GM21526 (cell line): ENCODE data around the gene MYO7B.

Source experiments
- ATAC-seq: cut with Tn5 transposase; IDR thresholded peaks from one replicate; pipeline ENCODE4 v1.9.1; 2021; ENCODE audit warnings: moderate library complexity; ENCODE audit not compliant: unreplicated experiment, low FRiP score

MYO7B gene

GRCh38 chr2:127584047-127584446, 48.6 kb downstream of the MYO7B start:
- ATAC-seq, result no peak

- ATAC-seq, result no peak
These were observed 49.1 kb downstream of the MYO7B start for GRCh38 chr2:127584516-127585033.

- ATAC-seq, result no peak
These were observed 49.9 kb downstream of the MYO7B start for GRCh38 chr2:127585270-127585807.

- ATAC-seq, result no peak
These were observed 50.7 kb downstream of the MYO7B start for GRCh38 chr2:127586136-127586535.

- ATAC-seq, result no peak
These were observed 51.3 kb downstream of the MYO7B start for GRCh38 chr2:127586746-127587295.

- no peak for ATAC-seq
These were observed 52.8 kb downstream of the MYO7B start for GRCh38 chr2:127588241-127588640.

- no peak for ATAC-seq
These were observed 53.9 kb downstream of the MYO7B start for GRCh38 chr2:127589358-127589757.

- ATAC-seq, result no peak
These were observed 54.4 kb downstream of the MYO7B start for GRCh38 chr2:127589841-127590240.

- ATAC-seq, result no peak
These were observed 55.1 kb downstream of the MYO7B start for GRCh38 chr2:127590386-127591190.

GRCh38 chr2:127591221-127591923, 55.9 kb downstream of the MYO7B start:
- peak; percentile 89 for ATAC-seq

- no peak for ATAC-seq
These were observed 57.3 kb downstream of the MYO7B start for GRCh38 chr2:127592761-127593227.

GRCh38 chr2:127593228-127594115, 58.0 kb downstream of the MYO7B start:
- no peak for ATAC-seq

- no peak for ATAC-seq
These were observed 58.7 kb downstream of the MYO7B start for GRCh38 chr2:127594116-127594591.

GRCh38 chr2:127596311-127597045, 61.0 kb downstream of the MYO7B start:
- ATAC-seq, result no peak

- no peak for ATAC-seq
These were observed 61.8 kb downstream of the MYO7B start for GRCh38 chr2:127597046-127597983.

- no peak for ATAC-seq
These were observed 62.5 kb downstream of the MYO7B start for GRCh38 chr2:127597984-127598380.

GRCh38 chr2:127598711-127599110, 63.2 kb downstream of the MYO7B start:
- ATAC-seq, result no peak

GRCh38 chr2:127599211-127599610, 63.7 kb downstream of the MYO7B start:
- ATAC-seq, result no peak
